K562 (cell line): Measurements from ENCODE around the gene CFAP107. TPM values are rescaled to one million over a fixed set of nuclear protein-coding genes. Genes with fewer than 3 reads are reported as not detected.

Source experiments
- ATAC-seq: fragments of 200-7000 bp; cut with Tn5 transposase; 3 replicates; pipeline ENCODE4 v1.9.1; 2020; ENCODE audit warnings: moderate library complexity
- BruUV-seq: library from RNA; stranded (reverse); fragments of 400-500 nt; replicated peaks from 2 replicates; lab custom pipeline; 2021; lab: Mats Ljungman, UMichigan
- CTCF ChIA-PET: fragments of 300-600 bp; formaldehyde crosslinking; extraction: SDS; loops from one replicate; lab custom pipeline; 2021; ENCODE audit warnings: low intra/inter-chr PET ratio; lab: Yijun Ruan, JAX
- POLR2A ChIA-PET: fragments of 300-600, 350-650 bp; sonication (Branson Sonifier 250); formaldehyde crosslinking; extraction: SDS; loops from one replicate; lab custom pipeline; 2021; ENCODE audit warnings: antibody characterized with exemption, inconsistent platforms; lab: Yijun Ruan, JAX
- DNase-seq, 4 experiments: peaks; one replicate each; pipeline versions ENCODE4 v3.0.0 to v3.0.0-alpha.2; 2011 to 2018; ENCODE audit warnings: low spot score in 3 of 4, mixed read lengths in 3 of 4; ENCODE audit errors: extremely low read depth in 1 of 4
- FAIRE-seq: peaks from 2 replicates; lab custom pipeline; 2011; peaks lifted over from hg19 to GRCh38; lab: Jason Lieb, UNC
- H2AFZ ChIP-seq: 2 replicates; pipeline ENCODE4 v1.6.0; 2011; ENCODE audit warnings: low read depth, low read length, control low read depth, inconsistent platforms
- H3K27ac ChIP-seq: fragments of 200-600 bp; 3 replicates; pipeline ENCODE4 v1.8.0; 2011; ENCODE audit warnings: low read depth, mild to moderate bottlenecking, control low read depth, inconsistent platforms, low read length, moderate library complexity, mixed read lengths; ENCODE audit errors: extremely low read depth
- H3K27me3 ChIP-seq, 2 experiments: fragments of 300-600 bp in 1 of 2; 2 replicates in 1 of 2; 3 replicates in 1 of 2; pipeline versions ENCODE4 v1.6.0 to v1.8.0; 2011; ENCODE audit warnings: inconsistent platforms in 2 of 2, low read length in 2 of 2, mild to moderate bottlenecking in 1 of 2, mixed read lengths in 1 of 2, moderate library complexity in 1 of 2; ENCODE audit not compliant: control insufficient read depth in 2 of 2, insufficient read depth in 2 of 2
- H3K36me3 ChIP-seq: fragments of 300-600 bp; 3 replicates; pipeline ENCODE4 v1.8.0; 2011; ENCODE audit warnings: mild to moderate bottlenecking, low read length, inconsistent platforms; ENCODE audit not compliant: control insufficient read depth, insufficient read depth
- H3K4me1 ChIP-seq, 2 experiments: fragments of 200-600 bp in 1 of 2; replicated peaks in 1 of 2; 2 replicates in 1 of 2; 3 replicates in 1 of 2; pipeline versions ENCODE4 v1.5.1 to v1.8.0; 2011; ENCODE audit warnings: inconsistent platforms in 2 of 2, low read length in 2 of 2, mild to moderate bottlenecking in 1 of 2, mixed read lengths in 1 of 2, moderate library complexity in 1 of 2; ENCODE audit not compliant: control insufficient read depth in 2 of 2, insufficient read depth in 2 of 2
- H3K4me2 ChIP-seq: 2 replicates; pipeline ENCODE4 v1.6.1; 2011; ENCODE audit warnings: low read length, control low read depth, inconsistent platforms, mixed read lengths; ENCODE audit not compliant: insufficient read depth
- H3K4me3 ChIP-seq: fragments of 200-600 bp; sonication (generic), shearing (Covaris generic); 2 replicates; pipeline ENCODE4 v1.5.1; 2016; ENCODE audit warnings: control low read depth, inconsistent platforms
- H3K79me2 ChIP-seq: fragments of 200-600 bp; 3 replicates; pipeline ENCODE4 v1.8.0; 2011; ENCODE audit warnings: low read length, inconsistent platforms; ENCODE audit not compliant: control insufficient read depth, insufficient read depth
- H3K9ac ChIP-seq, 2 experiments: 2 replicates each; pipeline versions ENCODE4 v1.6.0 to v1.6.1; 2011; ENCODE audit warnings: low read depth in 2 of 2, low read length in 2 of 2, control low read depth in 1 of 2, inconsistent platforms in 1 of 2, mild to moderate bottlenecking in 1 of 2, mixed read lengths in 1 of 2; ENCODE audit not compliant: insufficient read depth in 1 of 2
- H3K9me1 ChIP-seq: one replicate; pipeline ENCODE4 v1.6.0; 2011; ENCODE audit warnings: inconsistent platforms, mild to moderate bottlenecking, low read length, moderate library complexity; ENCODE audit not compliant: control insufficient read depth, insufficient read depth
- H3K9me3 ChIP-seq: replicated peaks from 2 replicates; pipeline ENCODE4 v1.5.1; 2011; ENCODE audit warnings: low read depth, low read length, inconsistent platforms; ENCODE audit not compliant: control insufficient read depth, insufficient read depth
- H4K20me1 ChIP-seq: replicated peaks from 2 replicates; pipeline ENCODE4 v1.6.1; 2011; ENCODE audit warnings: low read length, inconsistent platforms, mixed read lengths; ENCODE audit not compliant: control insufficient read depth, insufficient read depth
- BHLHE40 ChIP-seq: IDR thresholded peaks from 2 replicates; pipeline ENCODE4 v1.6.1; 2011; ENCODE audit warnings: low read length, improper control_type of control experiment
- FOS ChIP-seq: IDR thresholded peaks from 3 replicates; pipeline ENCODE4 v1.6.1; 2011; ENCODE audit not compliant: insufficient read length; ENCODE audit errors: extremely low read depth
- RAD21 ChIP-seq, 2 experiments: fragments of 250-450 bp in 1 of 2; fragments of 450-650 bp in 1 of 2; sonication (Bioruptor Pico) in 1 of 2; formaldehyde crosslinking in 1 of 2; IDR thresholded peaks in 1 of 2; conservative IDR thresholded peaks in 1 of 2; 2 replicates each; pipeline versions ENCODE4 v1.4.0 to v1.8.0; 2020 to 2022; ENCODE audit warnings: mild to moderate bottlenecking in 2 of 2, moderate library complexity in 1 of 2
- RFX1 ChIP-seq: fragments of 450-650 bp; IDR thresholded peaks from 2 replicates; pipeline ENCODE4 v1.6.1; 2016; ENCODE audit warnings: mild to moderate bottlenecking, moderate library complexity
- SUPT5H ChIP-seq: fragments of 450-650 bp; IDR thresholded peaks from 2 replicates; pipeline ENCODE4 v1.6.1; 2016
- ZNF134 ChIP-seq: fragments of 250-450 bp; sonication (Bioruptor Pico); conservative IDR thresholded peaks from 2 replicates; pipeline ENCODE4 v1.4.0; 2020
- ZNF143 ChIP-seq: sonication (generic); formaldehyde crosslinking; IDR thresholded peaks from 2 replicates; pipeline ENCODE4 v1.9.0; 2022; ENCODE audit warnings: mild to moderate bottlenecking, missing genetic modification reagents
- WGBS: fragments of 100-300 bp; shearing (Covaris generic); methylation state at CpG from one replicate; pipeline ENCODE4 v1.1.6; 2016; ENCODE audit warnings: low coverage, mixed read lengths; ENCODE audit not compliant: insufficient coverage; ENCODE audit errors: missing lambda C conversion rate; 5-methylcytosine and 5-hydroxymethylcytosine counted together
- in situ Hi-C: fragments of 300-500 bp; cut with MboI; formaldehyde crosslinking; loops from 4 replicates; pipeline ENCODE4 v1.15.0; 2018; ENCODE audit warnings: inconsistent platforms, mixed read lengths
- intact Hi-C: fragments of 100-400 bp; cut with micrococcal nuclease; formaldehyde crosslinking; loops from 2 replicates; pipeline ENCODE4 v1.14.2; 2022
- polyA plus RNA-seq, 8 experiments: library from polyadenylated mRNA; depleted of rRNA in 4 of 8; stranded (reverse) in 5 of 8; unstranded in 3 of 8; fragments of >200 nt; fragmentation: Nextera tagmentation in 2 of 8; fragmentation: Illumina TruSeq in 1 of 8; extraction: Ambion mirVana in 2 of 8; extraction: Trizol in 1 of 8; gene quantifications; 2 replicates each; pipeline versions ENCODE4 v1.2.1 to v1.2.3, GENCODE V29; 2011 to 2014; ENCODE audit warnings: inconsistent platforms in 1 of 8, missing spikeins in 1 of 8
- total RNA-seq, 7 experiments: library from RNA; depleted of rRNA in 6 of 7; stranded (reverse); fragments of >200 nt in 6 of 7; fragmentation: Illumina TruSeq in 2 of 7; extraction: Trizol in 2 of 7; gene quantifications; 2 replicates each; pipeline versions ENCODE4 v1.2.1 to v1.2.3, GENCODE V29; 2011 to 2021; ENCODE audit warnings: low replicate concordance in 1 of 7
- TF ChIP-seq, protein P1 (sequence below): fragments of 250-450 bp; sonication (Bioruptor Pico); IDR thresholded peaks from 2 replicates; pipeline ENCODE4 v1.4.0; 2020; ENCODE audit warnings: mild to moderate bottlenecking, moderate library complexity
- TF ChIP-seq, protein P2 (sequence below): IDR thresholded peaks from 2 replicates; pipeline ENCODE4 v1.6.1; 2011; ENCODE audit warnings: borderline replicate concordance, low read depth, mild to moderate bottlenecking, moderate library complexity, low read length; ENCODE audit not compliant: insufficient read depth, poor library complexity, severe bottlenecking

Gene CFAP107
- total and polyA plus RNA-seq, 9 of the 15 experiments (the other 6 are each of a cell fraction or from before 2014, with no cell fraction given), result 0.03 to 0.08 TPM; not detected in 7

DNA sequence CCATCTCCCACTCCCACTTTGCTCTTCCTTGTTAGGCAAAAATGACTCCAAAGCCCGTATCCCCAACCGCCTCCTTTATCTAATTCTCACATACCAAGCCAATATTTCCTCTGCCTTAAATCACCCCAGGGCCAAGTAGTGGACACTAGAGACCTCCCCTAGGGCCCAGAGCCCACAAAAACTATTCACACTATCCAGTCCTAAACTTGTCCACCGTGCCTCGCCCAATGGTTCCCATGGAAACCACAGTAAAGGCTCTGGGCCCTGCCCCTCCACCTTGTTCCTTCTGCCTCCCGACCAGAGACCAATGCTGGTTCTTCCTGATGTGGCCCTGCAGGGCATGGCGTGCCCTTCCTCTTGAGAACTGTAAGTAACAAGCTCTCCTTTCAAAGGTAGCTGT, 11.8 kb downstream of the CFAP107 start:
- Histone ChIP-seq H3K79me2 (no peaks in the 10 kb centered on the region), H3K9ac (no peak overlapping the region), H2AFZ (no peak overlapping the region), H3K4me3 (no peak overlapping the region), H3K27me3 (peaks cover 13 to 42% of the 10 kb centered on the region in 2 experiments; a peak in 4 of 5 replicates), H4K20me1 (no peaks in the 10 kb centered on the region), H3K9me1 (no peaks in the 10 kb centered on the region), H3K36me3 (no peaks in the 10 kb centered on the region), H3K9me3 (no peaks in the 10 kb centered on the region), H3K4me2 (no peak overlapping the region), H3K4me1 (no peaks in the 10 kb centered on the region; a peak in 1 of 5 replicates), H3K27ac (no peak overlapping the region)
- in situ Hi-C loops (no loop called here), intact Hi-C loops (no loop called here)
- BruUV-seq, result no TSS peak
- WGBS, result 1% methylated on average over 6 of the region's 6 CpGs
- FAIRE-seq (no peak), ATAC-seq (no peak), DNase-seq (no peak)
- ChIA-PET POLR2A (interaction anchor here (0.7 kb wide), 1 partner anchor 289 kb away, joined by 3 read pairs; no protein-coding TSS in a partner anchor), CTCF (no interaction called here)
- TF ChIP-seq ZNF143 (CRISPR knock-in tag), result no peak
- peak; percentile 64 for TF ChIP-seq RFX1

DNA sequence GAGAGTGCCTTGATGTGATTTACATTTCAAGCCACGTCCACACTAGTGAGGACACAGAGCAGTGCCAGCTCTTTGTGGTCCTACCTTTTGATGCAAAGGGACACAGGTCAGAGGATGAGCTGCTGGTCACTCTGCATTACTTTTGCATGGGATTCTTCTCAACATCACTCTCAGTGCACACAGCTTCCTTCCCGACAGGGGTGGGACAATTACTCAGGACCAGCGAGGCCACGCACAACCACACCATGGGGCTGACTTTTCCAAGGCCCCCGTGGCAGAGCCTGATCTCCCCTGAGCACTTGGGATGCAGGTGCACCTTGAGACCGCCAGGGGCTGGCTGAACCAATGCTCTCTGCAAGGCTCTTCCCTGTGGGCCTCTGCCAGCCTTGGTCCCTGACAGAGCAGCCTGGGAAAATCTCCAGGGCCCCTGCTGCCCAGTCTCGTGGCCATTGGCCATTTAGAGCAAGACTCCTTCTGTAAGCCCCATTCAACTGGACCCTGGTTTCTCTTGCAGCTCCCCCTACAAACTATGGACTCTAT, 14.3 kb downstream of the CFAP107 start:
- WGBS, result 2% methylated on average over 7 of the region's 7 CpGs
- Histone ChIP-seq H3K4me1 (no peaks in the 10 kb centered on the region; a peak in 1 of 5 replicates), H2AFZ (no peak overlapping the region), H3K36me3 (no peaks in the 10 kb centered on the region), H4K20me1 (no peaks in the 10 kb centered on the region), H3K9me3 (no peaks in the 10 kb centered on the region), H3K9me1 (no peaks in the 10 kb centered on the region), H3K79me2 (no peaks in the 10 kb centered on the region), H3K27me3 (peaks cover 10 to 52% of the 10 kb centered on the region in 2 experiments; a peak in 4 of 5 replicates), H3K4me2 (no peak overlapping the region), H3K4me3 (no peak overlapping the region), H3K9ac (no peak overlapping the region), H3K27ac (no peak overlapping the region)
- CTCF ChIA-PET, result no interaction called here
- FAIRE-seq, result no peak
- in situ Hi-C loops (no loop called here), intact Hi-C loops (no loop called here)
- BruUV-seq, result no TSS peak
- DNase-seq, result peak; percentile 30 to 59 (median 56)
- peak; percentile 93 for ATAC-seq
- POLR2A ChIA-PET, result no interaction called here
- TF ChIP-seq BHLHE40 (no peak), FOS (no peak), RAD21 (CRISPR knock-in tag; conservative IDR thresholded peaks at IDR 0.05 in 1 of 2, IDR thresholded peaks at IDR 0.05 in 1 of 2) (peak in 1 of 2 experiments; percentile 11; a peak in 1 of 4 replicates), ZNF134 (CRISPR knock-in tag) (no peak), SUPT5H (no peak)
- TF ChIP-seq, protein P1, sequence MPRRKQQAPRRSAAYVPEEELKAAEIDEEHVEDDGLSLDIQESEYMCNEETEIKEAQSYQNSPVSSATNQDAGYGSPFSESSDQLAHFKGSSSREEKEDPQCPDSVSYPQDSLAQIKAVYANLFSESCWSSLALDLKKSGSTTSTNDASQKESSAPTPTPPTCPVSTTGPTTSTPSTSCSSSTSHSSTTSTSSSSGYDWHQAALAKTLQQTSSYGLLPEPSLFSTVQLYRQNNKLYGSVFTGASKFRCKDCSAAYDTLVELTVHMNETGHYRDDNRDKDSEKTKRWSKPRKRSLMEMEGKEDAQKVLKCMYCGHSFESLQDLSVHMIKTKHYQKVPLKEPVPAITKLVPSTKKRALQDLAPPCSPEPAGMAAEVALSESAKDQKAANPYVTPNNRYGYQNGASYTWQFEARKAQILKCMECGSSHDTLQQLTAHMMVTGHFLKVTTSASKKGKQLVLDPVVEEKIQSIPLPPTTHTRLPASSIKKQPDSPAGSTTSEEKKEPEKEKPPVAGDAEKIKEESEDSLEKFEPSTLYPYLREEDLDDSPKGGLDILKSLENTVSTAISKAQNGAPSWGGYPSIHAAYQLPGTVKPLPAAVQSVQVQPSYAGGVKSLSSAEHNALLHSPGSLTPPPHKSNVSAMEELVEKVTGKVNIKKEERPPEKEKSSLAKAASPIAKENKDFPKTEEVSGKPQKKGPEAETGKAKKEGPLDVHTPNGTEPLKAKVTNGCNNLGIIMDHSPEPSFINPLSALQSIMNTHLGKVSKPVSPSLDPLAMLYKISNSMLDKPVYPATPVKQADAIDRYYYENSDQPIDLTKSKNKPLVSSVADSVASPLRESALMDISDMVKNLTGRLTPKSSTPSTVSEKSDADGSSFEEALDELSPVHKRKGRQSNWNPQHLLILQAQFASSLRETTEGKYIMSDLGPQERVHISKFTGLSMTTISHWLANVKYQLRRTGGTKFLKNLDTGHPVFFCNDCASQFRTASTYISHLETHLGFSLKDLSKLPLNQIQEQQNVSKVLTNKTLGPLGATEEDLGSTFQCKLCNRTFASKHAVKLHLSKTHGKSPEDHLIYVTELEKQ (CRISPR knock-in tag), result no peak
- TF ChIP-seq, protein P2, sequence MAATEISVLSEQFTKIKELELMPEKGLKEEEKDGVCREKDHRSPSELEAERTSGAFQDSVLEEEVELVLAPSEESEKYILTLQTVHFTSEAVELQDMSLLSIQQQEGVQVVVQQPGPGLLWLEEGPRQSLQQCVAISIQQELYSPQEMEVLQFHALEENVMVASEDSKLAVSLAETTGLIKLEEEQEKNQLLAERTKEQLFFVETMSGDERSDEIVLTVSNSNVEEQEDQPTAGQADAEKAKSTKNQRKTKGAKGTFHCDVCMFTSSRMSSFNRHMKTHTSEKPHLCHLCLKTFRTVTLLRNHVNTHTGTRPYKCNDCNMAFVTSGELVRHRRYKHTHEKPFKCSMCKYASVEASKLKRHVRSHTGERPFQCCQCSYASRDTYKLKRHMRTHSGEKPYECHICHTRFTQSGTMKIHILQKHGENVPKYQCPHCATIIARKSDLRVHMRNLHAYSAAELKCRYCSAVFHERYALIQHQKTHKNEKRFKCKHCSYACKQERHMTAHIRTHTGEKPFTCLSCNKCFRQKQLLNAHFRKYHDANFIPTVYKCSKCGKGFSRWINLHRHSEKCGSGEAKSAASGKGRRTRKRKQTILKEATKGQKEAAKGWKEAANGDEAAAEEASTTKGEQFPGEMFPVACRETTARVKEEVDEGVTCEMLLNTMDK, result peak; percentile 35
